ENCODE data around the gene NEK3. TPM values are rescaled to one million over a fixed set of nuclear protein-coding genes. Genes with fewer than 3 reads are reported as not detected.
"Not testable (repeated sequence)": the region's sequence is repeated elsewhere in the genome, so short reads cannot be mapped to it uniquely, and the experiment has no call there.

NEK3 gene
- total RNA-seq, 2 experiments from 2014 or later, result 18.2 to 32.2 TPM

GRCh38 chr13:52092087-52092486, 67.3 kb downstream of the NEK3 start:
- no TSS peak for BruUV-seq (replicated peaks)
- ChIA-PET POLR2A (interaction anchor here (1.0 to 1.6 kb wide), 2 partner anchors 10 to 88 kb away, joined by 3 to 4 read pairs; no protein-coding TSS in a partner anchor), CTCF (ENCODE audit: unreplicated experiment) (no interaction called here)
- TF ChIP-seq EZH2phosphoT487 (IDR thresholded peaks at IDR 0.05; ENCODE audit: borderline replicate concordance, low read depth, low read length) (no peak), CTCF (conservative IDR thresholded peaks at IDR 0.05; ENCODE audit: low read length) (no peak)
- Histone ChIP-seq H2AFZ (ENCODE audit: low read length) (no peak overlapping the region), H3K9me2 (ENCODE audit: insufficient read depth, low read length) (no peaks in the 10 kb centered on the region), H3K9me3 (ENCODE audit: low read length) (no peaks in the 10 kb centered on the region), H3K4me1 (ENCODE audit: insufficient read depth, low read length, poor library complexity, severe bottlenecking) (no peaks in the 10 kb centered on the region), H4K20me1 (ENCODE audit: insufficient read depth, low read length) (no peaks in the 10 kb centered on the region), H3K36me3 (ENCODE audit: insufficient read depth, low read length) (no peaks in the 10 kb centered on the region), H3K79me2 (ENCODE audit: insufficient read depth, low read depth, low read length) (no peaks in the 10 kb centered on the region), H3K4me2 (ENCODE audit: low read length) (no peak overlapping the region), H3K4me3 (ENCODE audit: low read depth, low read length, poor library complexity, severe bottlenecking) (no peak overlapping the region), H3K27ac (ENCODE audit: low read depth, low read length, poor library complexity, severe bottlenecking) (no peak overlapping the region)
- intact Hi-C loops (cut with micrococcal nuclease; ENCODE audit: unreplicated experiment), result no loop called here
- DNase-seq (ENCODE audit: low spot score), result no peak

DNA sequence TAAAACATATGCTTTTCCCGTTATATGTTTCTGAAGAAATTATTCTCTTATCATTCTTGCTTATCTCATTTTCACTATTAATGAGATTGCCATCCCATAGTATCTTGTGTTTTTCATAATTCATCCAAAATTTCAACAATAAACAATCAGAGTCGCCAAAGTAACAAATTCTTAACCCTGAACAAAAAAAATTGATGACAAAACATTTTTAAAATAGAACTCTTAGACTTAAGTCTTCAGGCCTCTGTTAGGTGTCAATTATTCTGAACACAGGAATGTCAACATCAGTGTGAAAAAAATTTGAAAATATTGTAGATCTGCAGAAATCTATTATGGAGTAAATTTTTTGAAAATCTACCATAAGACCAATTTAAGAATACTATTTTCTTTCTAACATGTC, 67.9 kb downstream of the NEK3 start:
- intact Hi-C loops (cut with micrococcal nuclease; ENCODE audit: unreplicated experiment), result no loop called here
- Histone ChIP-seq H3K4me2 (ENCODE audit: low read length) (no peak overlapping the region), H3K9me2 (ENCODE audit: insufficient read depth, low read length) (no peaks in the 10 kb centered on the region), H3K79me2 (ENCODE audit: insufficient read depth, low read depth, low read length) (no peaks in the 10 kb centered on the region), H3K4me1 (ENCODE audit: insufficient read depth, low read length, poor library complexity, severe bottlenecking) (no peaks in the 10 kb centered on the region), H3K9me3 (ENCODE audit: low read length) (no peaks in the 10 kb centered on the region), H3K36me3 (ENCODE audit: insufficient read depth, low read length) (no peaks in the 10 kb centered on the region), H2AFZ (ENCODE audit: low read length) (no peak overlapping the region), H4K20me1 (ENCODE audit: insufficient read depth, low read length) (no peaks in the 10 kb centered on the region), H3K4me3 (ENCODE audit: low read depth, low read length, poor library complexity, severe bottlenecking) (no peak overlapping the region), H3K27ac (ENCODE audit: low read depth, low read length, poor library complexity, severe bottlenecking) (no peak overlapping the region)
- DNase-seq (ENCODE audit: low spot score), result no peak
- no TSS peak for BruUV-seq (replicated peaks)
- CTCF ChIA-PET (ENCODE audit: unreplicated experiment), result no interaction called here
- POLR2A ChIA-PET, result interaction anchor here (1.0 to 1.6 kb wide), 2 partner anchors 11 to 87 kb away, joined by 3 to 4 read pairs; no protein-coding TSS in a partner anchor
- TF ChIP-seq EZH2phosphoT487 (IDR thresholded peaks at IDR 0.05; ENCODE audit: borderline replicate concordance, low read depth, low read length) (no peak), CTCF (conservative IDR thresholded peaks at IDR 0.05; ENCODE audit: low read length) (no peak)

DNA sequence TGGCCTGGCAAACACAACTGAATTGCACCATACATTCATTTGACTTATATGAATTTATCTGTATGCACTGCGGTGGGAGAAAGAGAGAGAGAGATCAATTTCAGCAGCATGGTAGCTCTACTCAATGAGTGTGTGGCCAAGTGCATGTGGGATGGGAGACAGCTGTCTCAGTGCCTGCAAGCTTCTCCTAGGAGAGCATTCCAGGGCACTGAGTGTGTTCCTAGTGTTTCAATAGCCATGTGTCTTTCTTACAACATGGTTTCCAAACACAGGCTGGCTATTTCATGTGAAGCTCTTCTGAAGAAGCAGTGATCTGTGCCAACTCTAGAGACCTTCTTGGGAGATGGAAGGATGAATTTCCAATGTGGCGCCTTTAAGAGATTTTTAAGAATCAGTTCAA, 74.0 kb downstream of the NEK3 start:
- H3K27ac ChIP-seq (ENCODE audit: low read depth, low read length, poor library complexity, severe bottlenecking), result no peak overlapping the region
- no peaks in the 10 kb centered on the region for H3K36me3 ChIP-seq (ENCODE audit: insufficient read depth, low read length)
- H3K4me1 ChIP-seq (ENCODE audit: insufficient read depth, low read length, poor library complexity, severe bottlenecking), result no peaks in the 10 kb centered on the region
- no peaks in the 10 kb centered on the region for H3K9me3 ChIP-seq (ENCODE audit: low read length)
- H3K9me2 ChIP-seq (ENCODE audit: insufficient read depth, low read length), result no peaks in the 10 kb centered on the region
- H2AFZ ChIP-seq (ENCODE audit: low read length), result no peak overlapping the region
- intact Hi-C loops (cut with micrococcal nuclease; ENCODE audit: unreplicated experiment), result no loop called here
- no peak overlapping the region for H3K4me3 ChIP-seq (ENCODE audit: low read depth, low read length, poor library complexity, severe bottlenecking)
- TF ChIP-seq EZH2phosphoT487 (IDR thresholded peaks at IDR 0.05; ENCODE audit: borderline replicate concordance, low read depth, low read length) (no peak), CTCF (conservative IDR thresholded peaks at IDR 0.05; ENCODE audit: low read length) (no peak)
- CTCF ChIA-PET (ENCODE audit: unreplicated experiment), result no interaction called here
- no TSS peak for BruUV-seq (replicated peaks)
- H3K79me2 ChIP-seq (ENCODE audit: insufficient read depth, low read depth, low read length), result no peaks in the 10 kb centered on the region
- no peak overlapping the region for H3K4me2 ChIP-seq (ENCODE audit: low read length)
- H4K20me1 ChIP-seq (ENCODE audit: insufficient read depth, low read length), result no peaks in the 10 kb centered on the region
- DNase-seq (ENCODE audit: low spot score), result no peak
- POLR2A ChIA-PET, result interaction anchor here (0.9 kb wide), 1 partner anchor 15 kb away, joined by 3 read pairs; no protein-coding TSS in a partner anchor

DNA sequence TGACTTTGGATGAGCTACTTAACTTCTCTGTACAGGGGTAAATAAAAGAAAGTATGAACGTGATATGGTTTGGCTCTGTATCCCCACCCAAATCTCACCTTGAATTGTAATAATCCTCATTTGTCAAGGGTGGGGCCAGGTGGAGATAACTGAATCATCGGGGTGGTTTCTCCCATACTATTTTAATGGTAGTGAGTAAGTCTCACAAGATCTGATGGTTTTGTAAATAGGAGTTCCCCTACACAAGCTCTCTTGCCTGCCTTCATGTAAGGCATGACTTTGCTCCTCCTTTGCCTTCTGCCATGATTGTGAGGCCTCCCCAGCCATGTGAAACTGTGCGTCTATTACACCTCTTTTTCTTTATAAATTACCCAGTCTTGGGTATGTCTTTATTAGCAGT, 74.4 kb downstream of the NEK3 start:
- H3K27ac ChIP-seq (ENCODE audit: low read depth, low read length, poor library complexity, severe bottlenecking); H3K9me2 ChIP-seq (ENCODE audit: insufficient read depth, low read length); H3K4me1 ChIP-seq (ENCODE audit: insufficient read depth, low read length, poor library complexity, severe bottlenecking); H3K79me2 ChIP-seq (ENCODE audit: insufficient read depth, low read depth, low read length); CTCF ChIA-PET (ENCODE audit: unreplicated experiment); H3K4me2 ChIP-seq (ENCODE audit: low read length); intact Hi-C loops (cut with micrococcal nuclease; ENCODE audit: unreplicated experiment); H4K20me1 ChIP-seq (ENCODE audit: insufficient read depth, low read length); H3K4me3 ChIP-seq (ENCODE audit: low read depth, low read length, poor library complexity, severe bottlenecking); H2AFZ ChIP-seq (ENCODE audit: low read length); H3K36me3 ChIP-seq (ENCODE audit: insufficient read depth, low read length); POLR2A ChIA-PET; H3K9me3 ChIP-seq (ENCODE audit: low read length); BruUV-seq (replicated peaks); DNase-seq (ENCODE audit: low spot score): not testable (repeated sequence)
